ENCODE data around the gene TCF25.
"Not testable (repeated sequence)": the region's sequence is repeated elsewhere in the genome, so short reads cannot be mapped to it uniquely, and the experiment has no call there.

GRCh38 chr16:89914642-89915285 is 41.4 kb downstream of the TCF25 start:
- TF ChIP-seq, protein P1, sequence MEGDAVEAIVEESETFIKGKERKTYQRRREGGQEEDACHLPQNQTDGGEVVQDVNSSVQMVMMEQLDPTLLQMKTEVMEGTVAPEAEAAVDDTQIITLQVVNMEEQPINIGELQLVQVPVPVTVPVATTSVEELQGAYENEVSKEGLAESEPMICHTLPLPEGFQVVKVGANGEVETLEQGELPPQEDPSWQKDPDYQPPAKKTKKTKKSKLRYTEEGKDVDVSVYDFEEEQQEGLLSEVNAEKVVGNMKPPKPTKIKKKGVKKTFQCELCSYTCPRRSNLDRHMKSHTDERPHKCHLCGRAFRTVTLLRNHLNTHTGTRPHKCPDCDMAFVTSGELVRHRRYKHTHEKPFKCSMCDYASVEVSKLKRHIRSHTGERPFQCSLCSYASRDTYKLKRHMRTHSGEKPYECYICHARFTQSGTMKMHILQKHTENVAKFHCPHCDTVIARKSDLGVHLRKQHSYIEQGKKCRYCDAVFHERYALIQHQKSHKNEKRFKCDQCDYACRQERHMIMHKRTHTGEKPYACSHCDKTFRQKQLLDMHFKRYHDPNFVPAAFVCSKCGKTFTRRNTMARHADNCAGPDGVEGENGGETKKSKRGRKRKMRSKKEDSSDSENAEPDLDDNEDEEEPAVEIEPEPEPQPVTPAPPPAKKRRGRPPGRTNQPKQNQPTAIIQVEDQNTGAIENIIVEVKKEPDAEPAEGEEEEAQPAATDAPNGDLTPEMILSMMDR (IDR thresholded peaks at IDR 0.05): not testable (repeated sequence)
- TF ChIP-seq POLR2A (IDR thresholded peaks at IDR 0.05): not testable (repeated sequence)

Data from body of pancreas (tissue), 4 donors.